ENCODE data around the gene C3orf62.

DNA sequence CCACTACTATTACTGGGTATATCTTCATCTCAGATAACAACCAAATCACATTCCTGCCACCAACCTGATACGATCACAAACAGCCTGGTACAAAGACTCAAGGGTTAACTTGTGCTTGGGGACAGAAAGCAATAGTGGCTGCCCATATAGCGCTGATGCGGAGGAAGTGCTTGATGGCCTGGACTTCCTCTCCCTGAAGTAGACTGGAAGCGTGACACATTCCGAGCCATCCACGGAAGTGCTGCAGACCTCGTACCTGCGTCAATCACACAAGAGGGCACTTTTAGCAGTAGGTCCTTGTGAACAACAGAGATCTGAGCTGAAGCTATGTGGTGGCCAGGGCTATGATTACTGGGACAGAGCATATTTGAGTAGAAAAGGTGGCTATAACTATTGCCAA is 17.3 kb upstream of the C3orf62 start:
- TF ChIP-seq, protein P1, sequence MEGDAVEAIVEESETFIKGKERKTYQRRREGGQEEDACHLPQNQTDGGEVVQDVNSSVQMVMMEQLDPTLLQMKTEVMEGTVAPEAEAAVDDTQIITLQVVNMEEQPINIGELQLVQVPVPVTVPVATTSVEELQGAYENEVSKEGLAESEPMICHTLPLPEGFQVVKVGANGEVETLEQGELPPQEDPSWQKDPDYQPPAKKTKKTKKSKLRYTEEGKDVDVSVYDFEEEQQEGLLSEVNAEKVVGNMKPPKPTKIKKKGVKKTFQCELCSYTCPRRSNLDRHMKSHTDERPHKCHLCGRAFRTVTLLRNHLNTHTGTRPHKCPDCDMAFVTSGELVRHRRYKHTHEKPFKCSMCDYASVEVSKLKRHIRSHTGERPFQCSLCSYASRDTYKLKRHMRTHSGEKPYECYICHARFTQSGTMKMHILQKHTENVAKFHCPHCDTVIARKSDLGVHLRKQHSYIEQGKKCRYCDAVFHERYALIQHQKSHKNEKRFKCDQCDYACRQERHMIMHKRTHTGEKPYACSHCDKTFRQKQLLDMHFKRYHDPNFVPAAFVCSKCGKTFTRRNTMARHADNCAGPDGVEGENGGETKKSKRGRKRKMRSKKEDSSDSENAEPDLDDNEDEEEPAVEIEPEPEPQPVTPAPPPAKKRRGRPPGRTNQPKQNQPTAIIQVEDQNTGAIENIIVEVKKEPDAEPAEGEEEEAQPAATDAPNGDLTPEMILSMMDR (optimal IDR thresholded peaks at IDR 0.05 in 1 of 3, IDR thresholded peaks at IDR 0.05 in 1 of 3, conservative IDR thresholded peaks at IDR 0.05 in 1 of 3; ENCODE audit: extremely low read depth in 1 of 3, insufficient read depth in 2 of 3, low read length in 3 of 3), result no peak
- TF ChIP-seq EZH2 (IDR thresholded peaks at IDR 0.05; ENCODE audit: low read length), result no peak
